Astrocyte (in vitro differentiated cells and primary cell): Measurements from ENCODE around the gene PPP3CA. TPM values are rescaled to one million over a fixed set of nuclear protein-coding genes. Genes with fewer than 3 reads are reported as not detected.

Source experiments
- DNase-seq: peaks from one replicate; pipeline ENCODE4 v3.0.0-alpha.2; 2010; ENCODE audit warnings: low read depth
- FAIRE-seq: peaks from 2 replicates; lab custom pipeline; 2011; peaks lifted over from hg19 to GRCh38; lab: Jason Lieb, UNC
- H2AFZ ChIP-seq: 2 replicates; pipeline ENCODE4 v1.6.0; 2012; ENCODE audit warnings: low read depth, low read length, inconsistent platforms
- H3K27ac ChIP-seq: 2 replicates; pipeline ENCODE4 v1.5.1; 2011; ENCODE audit warnings: low read depth, low read length, inconsistent platforms
- H3K27me3 ChIP-seq: 2 replicates; pipeline ENCODE4 v1.6.0; 2011; ENCODE audit warnings: low read length, inconsistent platforms; ENCODE audit not compliant: insufficient read depth
- H3K36me3 ChIP-seq: 2 replicates; pipeline ENCODE4 v1.5.1; 2011; ENCODE audit warnings: low read length, inconsistent platforms; ENCODE audit not compliant: insufficient read depth
- H3K4me1 ChIP-seq: 2 replicates; pipeline ENCODE4 v1.5.1; 2011; ENCODE audit warnings: low read length, inconsistent platforms; ENCODE audit not compliant: insufficient read depth
- H3K4me2 ChIP-seq: 2 replicates; pipeline ENCODE4 v1.6.0; 2012; ENCODE audit warnings: low read length, inconsistent platforms
- H3K4me3 ChIP-seq: 2 replicates; pipeline ENCODE4 v1.5.1; 2011; ENCODE audit warnings: low read depth, mild to moderate bottlenecking, low read length, inconsistent platforms; ENCODE audit not compliant: insufficient read depth
- H3K79me2 ChIP-seq: 2 replicates; pipeline ENCODE4 v1.6.0; 2012; ENCODE audit warnings: mild to moderate bottlenecking, low read length, inconsistent platforms; ENCODE audit not compliant: insufficient read depth
- H3K9ac ChIP-seq: 2 replicates; pipeline ENCODE4 v1.6.0; 2012; ENCODE audit warnings: mild to moderate bottlenecking, low read length, inconsistent platforms
- H3K9me3 ChIP-seq: 2 replicates; pipeline ENCODE4 v1.5.1; 2012; ENCODE audit warnings: low read depth, mild to moderate bottlenecking, low read length, inconsistent platforms; ENCODE audit not compliant: insufficient read depth
- H4K20me1 ChIP-seq: 2 replicates; pipeline ENCODE4 v1.6.0; 2012; ENCODE audit warnings: low read length, inconsistent platforms; ENCODE audit not compliant: insufficient read depth
- H3K27ac Mint-ChIP-seq: one replicate; pipeline ENCODE4 v1.8.0; 2021; ENCODE audit warnings: mild to moderate bottlenecking, mixed read lengths; ENCODE audit not compliant: unreplicated experiment
- H3K27me3 Mint-ChIP-seq: one replicate; pipeline ENCODE4 v1.8.0; 2021; ENCODE audit warnings: low read depth, mixed read lengths; ENCODE audit not compliant: unreplicated experiment
- H3K36me3 Mint-ChIP-seq: one replicate; pipeline ENCODE4 v1.8.0; 2021; ENCODE audit warnings: low read depth, mixed read lengths; ENCODE audit not compliant: unreplicated experiment
- H3K4me1 Mint-ChIP-seq: one replicate; pipeline ENCODE4 v1.8.0; 2021; ENCODE audit warnings: low read depth, mixed read lengths; ENCODE audit not compliant: unreplicated experiment
- H3K4me3 Mint-ChIP-seq: one replicate; pipeline ENCODE4 v1.8.0; 2021; ENCODE audit warnings: mild to moderate bottlenecking, moderate library complexity, mixed read lengths; ENCODE audit not compliant: unreplicated experiment
- H3K9me3 Mint-ChIP-seq: one replicate; pipeline ENCODE4 v1.8.0; 2021; ENCODE audit warnings: mild to moderate bottlenecking, mixed read lengths; ENCODE audit not compliant: unreplicated experiment
- EZH2 ChIP-seq: IDR thresholded peaks from 2 replicates; pipeline ENCODE4 v1.6.1; 2012; ENCODE audit warnings: mild to moderate bottlenecking, low read length, inconsistent platforms; ENCODE audit not compliant: insufficient read depth
- total RNA-seq: library from RNA; stranded (reverse); gene quantifications from 2 replicates; pipeline ENCODE4 v1.2.1, GENCODE V29; 2021
- TF ChIP-seq, protein P1 (sequence below): IDR thresholded peaks from 2 replicates; pipeline ENCODE4 v1.5.1; 2011; ENCODE audit warnings: low read depth, mild to moderate bottlenecking, inconsistent platforms, low read length, moderate library complexity; ENCODE audit not compliant: insufficient read depth

The PPP3CA gene
- total RNA-seq, 1 donor from 2014 or later, result 101 TPM

DNA sequence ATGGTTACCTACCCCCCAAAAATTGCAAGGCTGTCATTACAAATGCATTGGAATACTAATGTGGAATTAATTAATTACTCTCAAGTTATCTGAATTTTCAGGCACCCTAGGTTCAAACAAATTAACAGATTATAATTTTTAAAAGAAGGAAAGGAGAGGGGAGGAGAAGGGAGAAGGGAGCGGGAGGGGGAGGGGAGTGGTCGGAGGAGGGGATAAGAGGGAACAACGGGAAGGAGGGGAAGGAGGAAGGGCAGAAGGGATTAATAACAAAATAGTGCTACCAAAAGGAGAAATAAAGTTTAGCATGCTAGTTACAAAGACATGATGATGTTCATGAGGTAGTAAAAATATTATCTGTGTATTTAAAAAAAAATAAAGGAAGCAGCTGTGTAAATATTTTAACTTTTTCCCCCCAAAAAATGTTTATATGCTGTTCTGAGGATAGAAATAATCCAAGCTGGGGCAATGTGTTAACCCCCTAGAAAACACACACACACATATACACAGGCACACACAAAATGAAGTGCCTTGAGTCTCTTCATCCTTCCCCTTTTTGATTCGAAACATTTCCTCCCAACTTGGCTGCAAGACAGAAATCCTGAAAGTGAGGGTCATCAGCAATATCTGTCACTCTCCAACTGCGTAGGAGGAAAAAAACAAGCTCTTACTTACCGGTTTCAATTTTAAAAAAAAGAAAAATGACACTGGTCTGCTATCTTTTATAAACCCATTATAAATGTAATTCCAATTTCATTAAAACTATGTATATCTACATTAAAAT, 58.8 kb downstream of the PPP3CA start:
- Mint-ChIP-seq H3K27me3 (no peaks in the 10 kb centered on the region), H3K4me1 (peaks cover 27% of the 10 kb centered on the region), H3K4me3 (no peak overlapping the region), H3K9me3 (no peaks in the 10 kb centered on the region), H3K27ac (no peak overlapping the region), H3K36me3 (peaks cover 3% of the 10 kb centered on the region)
- TF ChIP-seq, protein P1, sequence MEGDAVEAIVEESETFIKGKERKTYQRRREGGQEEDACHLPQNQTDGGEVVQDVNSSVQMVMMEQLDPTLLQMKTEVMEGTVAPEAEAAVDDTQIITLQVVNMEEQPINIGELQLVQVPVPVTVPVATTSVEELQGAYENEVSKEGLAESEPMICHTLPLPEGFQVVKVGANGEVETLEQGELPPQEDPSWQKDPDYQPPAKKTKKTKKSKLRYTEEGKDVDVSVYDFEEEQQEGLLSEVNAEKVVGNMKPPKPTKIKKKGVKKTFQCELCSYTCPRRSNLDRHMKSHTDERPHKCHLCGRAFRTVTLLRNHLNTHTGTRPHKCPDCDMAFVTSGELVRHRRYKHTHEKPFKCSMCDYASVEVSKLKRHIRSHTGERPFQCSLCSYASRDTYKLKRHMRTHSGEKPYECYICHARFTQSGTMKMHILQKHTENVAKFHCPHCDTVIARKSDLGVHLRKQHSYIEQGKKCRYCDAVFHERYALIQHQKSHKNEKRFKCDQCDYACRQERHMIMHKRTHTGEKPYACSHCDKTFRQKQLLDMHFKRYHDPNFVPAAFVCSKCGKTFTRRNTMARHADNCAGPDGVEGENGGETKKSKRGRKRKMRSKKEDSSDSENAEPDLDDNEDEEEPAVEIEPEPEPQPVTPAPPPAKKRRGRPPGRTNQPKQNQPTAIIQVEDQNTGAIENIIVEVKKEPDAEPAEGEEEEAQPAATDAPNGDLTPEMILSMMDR, result no peak
- no peak for TF ChIP-seq EZH2
- Histone ChIP-seq H3K36me3 (no peaks in the 10 kb centered on the region), H3K4me1 (no peaks in the 10 kb centered on the region), H3K4me2 (no peak overlapping the region), H2AFZ (no peak overlapping the region), H3K27me3 (no peaks in the 10 kb centered on the region), H3K27ac (no peak overlapping the region), H3K79me2 (peaks cover 88% of the 10 kb centered on the region), H3K4me3 (no peak overlapping the region), H4K20me1 (peaks cover 72% of the 10 kb centered on the region), H3K9me3 (no peaks in the 10 kb centered on the region), H3K9ac (no peak overlapping the region)
- FAIRE-seq (peak; percentile 47), DNase-seq (peak; percentile 35)

DNA sequence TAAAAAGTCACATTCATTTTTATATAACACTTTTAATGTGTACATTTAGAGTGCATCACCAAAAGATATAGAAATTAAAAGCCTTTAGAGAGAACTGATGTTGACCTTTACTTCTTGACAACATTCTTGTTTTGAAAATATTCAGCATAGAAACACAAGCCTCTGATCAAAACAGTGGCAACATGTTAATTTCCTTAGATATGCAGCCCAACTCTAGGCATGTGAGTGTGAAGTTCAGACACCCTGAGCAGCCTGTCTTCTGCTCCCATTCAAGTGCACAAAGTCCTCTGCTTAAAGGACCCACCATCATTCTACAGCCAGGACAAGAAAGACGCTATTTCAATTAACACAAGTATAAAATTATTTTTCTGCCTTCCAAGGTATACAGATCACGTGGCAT, 60.0 kb downstream of the PPP3CA start:
- H3K4me3 ChIP-seq, result no peak overlapping the region
- H3K36me3 ChIP-seq, result no peaks in the 10 kb centered on the region
- no peak overlapping the region for H3K9ac ChIP-seq
- Mint-ChIP-seq H3K27ac (no peak overlapping the region), H3K4me1 (peaks cover 23% of the 10 kb centered on the region), H3K36me3 (no peaks in the 10 kb centered on the region), H3K9me3 (no peaks in the 10 kb centered on the region), H3K27me3 (no peaks in the 10 kb centered on the region), H3K4me3 (no peak overlapping the region)
- H4K20me1 ChIP-seq, result peaks cover 66% of the 10 kb centered on the region
- DNase-seq (no peak), FAIRE-seq (no peak)
- H3K4me2 ChIP-seq, result no peak overlapping the region
- no peak overlapping the region for H3K27ac ChIP-seq
- no peaks in the 10 kb centered on the region for H3K9me3 ChIP-seq
- H3K27me3 ChIP-seq, result no peaks in the 10 kb centered on the region
- peaks cover 90% of the 10 kb centered on the region for H3K79me2 ChIP-seq
- H3K4me1 ChIP-seq, result no peaks in the 10 kb centered on the region
- TF ChIP-seq, protein P1, result no peak
- no peak for TF ChIP-seq EZH2
- no peak overlapping the region for H2AFZ ChIP-seq

DNA sequence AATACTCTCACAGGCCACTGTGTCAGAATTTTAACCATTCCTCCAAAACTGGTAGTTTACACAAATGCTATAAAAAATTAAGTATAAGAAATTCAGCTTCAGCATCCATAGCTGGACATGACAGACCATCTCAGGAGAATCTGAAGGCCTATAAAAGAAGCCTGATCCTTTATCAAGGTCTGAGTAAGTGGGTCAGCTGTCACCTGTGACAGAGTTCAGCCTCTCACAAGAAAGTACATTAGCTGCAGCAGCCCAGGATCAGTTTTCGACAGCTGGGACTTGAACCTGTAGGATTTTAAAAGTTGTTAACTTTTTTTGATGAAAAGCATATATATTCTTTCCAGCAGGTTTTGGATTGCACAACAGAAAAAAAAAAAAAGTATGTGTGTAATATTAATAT, 60.7 kb downstream of the PPP3CA start:
- Histone ChIP-seq H2AFZ (no peak overlapping the region), H3K36me3 (no peaks in the 10 kb centered on the region), H3K27ac (no peak overlapping the region), H3K79me2 (peaks cover 90% of the 10 kb centered on the region), H3K9ac (no peak overlapping the region), H3K4me3 (no peak overlapping the region), H3K27me3 (no peaks in the 10 kb centered on the region), H3K4me2 (no peak overlapping the region), H3K4me1 (no peaks in the 10 kb centered on the region), H4K20me1 (peaks cover 66% of the 10 kb centered on the region), H3K9me3 (no peaks in the 10 kb centered on the region)
- Mint-ChIP-seq H3K36me3 (no peaks in the 10 kb centered on the region), H3K27ac (no peak overlapping the region), H3K27me3 (no peaks in the 10 kb centered on the region), H3K9me3 (no peaks in the 10 kb centered on the region), H3K4me1 (peaks cover 23% of the 10 kb centered on the region), H3K4me3 (no peak overlapping the region)
- no peak for TF ChIP-seq EZH2
- TF ChIP-seq, protein P1, result no peak
- DNase-seq, result no peak
- FAIRE-seq, result no peak
